DND-41 (cell line): ENCODE measurements around the gene FBXO41.

ENCODE experiments used
- ATAC-seq: fragments of 200-7000 bp; cut with Tn5 transposase; 3 replicates; pipeline ENCODE4 v1.9.1; 2021; ENCODE audit warnings: low read depth; ENCODE audit not compliant: insufficient read depth
- DNase-seq: peaks from one replicate; pipeline ENCODE4 v3.0.0-alpha.2; 2020
- H2AFZ ChIP-seq: 2 replicates; pipeline ENCODE4 v1.6.0; 2012; ENCODE audit warnings: low read depth, low read length
- H3K27ac ChIP-seq: 2 replicates; pipeline ENCODE4 v1.5.1; 2012; ENCODE audit warnings: low read length, inconsistent platforms
- H3K27me3 ChIP-seq: fragments of 200-600 bp; sonication (generic); 2 replicates; pipeline ENCODE4 v1.6.0; 2012; ENCODE audit warnings: low read length, mild to moderate bottlenecking, inconsistent platforms; ENCODE audit not compliant: insufficient read depth, poor library complexity
- H3K36me3 ChIP-seq: 2 replicates; pipeline ENCODE4 v1.5.1; 2012; ENCODE audit warnings: low read length, inconsistent platforms; ENCODE audit not compliant: insufficient read depth
- H3K4me1 ChIP-seq: 2 replicates; pipeline ENCODE4 v1.5.1; 2012; ENCODE audit warnings: mild to moderate bottlenecking, low read length; ENCODE audit not compliant: insufficient read depth
- H3K4me2 ChIP-seq: 2 replicates; pipeline ENCODE4 v1.6.0; 2012; ENCODE audit warnings: mild to moderate bottlenecking, moderate library complexity, low read length, inconsistent platforms; ENCODE audit not compliant: insufficient read depth
- H3K4me3 ChIP-seq, 2 experiments: fragments of 200-600 bp in 1 of 2; shearing (Covaris generic) in 1 of 2; 2 replicates each; pipeline ENCODE4 v1.5.1; 2012 to 2016; ENCODE audit warnings: inconsistent platforms in 2 of 2, low read length in 2 of 2, mild to moderate bottlenecking in 2 of 2, low read depth in 1 of 2, moderate library complexity in 1 of 2
- H3K79me2 ChIP-seq: 2 replicates; pipeline ENCODE4 v1.6.0; 2012; ENCODE audit warnings: low read length, inconsistent platforms; ENCODE audit not compliant: insufficient read depth
- H3K9ac ChIP-seq: 2 replicates; pipeline ENCODE4 v1.6.0; 2012; ENCODE audit warnings: low read depth, mild to moderate bottlenecking, inconsistent platforms, low read length, moderate library complexity
- H3K9me3 ChIP-seq: 2 replicates; pipeline ENCODE4 v1.5.1; 2012; ENCODE audit warnings: low read length, moderate library complexity, mild to moderate bottlenecking, inconsistent platforms; ENCODE audit not compliant: insufficient read depth, severe bottlenecking
- H4K20me1 ChIP-seq: 2 replicates; pipeline ENCODE4 v1.6.0; 2012; ENCODE audit warnings: low read length; ENCODE audit not compliant: insufficient read depth
- CTCF ChIP-seq: IDR thresholded peaks from 2 replicates; pipeline ENCODE4 v1.5.1; 2012; ENCODE audit warnings: borderline replicate concordance, low read length, moderate library complexity, mild to moderate bottlenecking; ENCODE audit not compliant: poor library complexity, severe bottlenecking; ENCODE audit errors: extremely low read depth
- EZH2 ChIP-seq: IDR thresholded peaks from 3 replicates; pipeline ENCODE4 v1.6.1; 2012; ENCODE audit warnings: borderline replicate concordance, low read depth, mild to moderate bottlenecking, moderate library complexity, low read length, inconsistent platforms; ENCODE audit not compliant: severe bottlenecking

Gene FBXO41

DNA sequence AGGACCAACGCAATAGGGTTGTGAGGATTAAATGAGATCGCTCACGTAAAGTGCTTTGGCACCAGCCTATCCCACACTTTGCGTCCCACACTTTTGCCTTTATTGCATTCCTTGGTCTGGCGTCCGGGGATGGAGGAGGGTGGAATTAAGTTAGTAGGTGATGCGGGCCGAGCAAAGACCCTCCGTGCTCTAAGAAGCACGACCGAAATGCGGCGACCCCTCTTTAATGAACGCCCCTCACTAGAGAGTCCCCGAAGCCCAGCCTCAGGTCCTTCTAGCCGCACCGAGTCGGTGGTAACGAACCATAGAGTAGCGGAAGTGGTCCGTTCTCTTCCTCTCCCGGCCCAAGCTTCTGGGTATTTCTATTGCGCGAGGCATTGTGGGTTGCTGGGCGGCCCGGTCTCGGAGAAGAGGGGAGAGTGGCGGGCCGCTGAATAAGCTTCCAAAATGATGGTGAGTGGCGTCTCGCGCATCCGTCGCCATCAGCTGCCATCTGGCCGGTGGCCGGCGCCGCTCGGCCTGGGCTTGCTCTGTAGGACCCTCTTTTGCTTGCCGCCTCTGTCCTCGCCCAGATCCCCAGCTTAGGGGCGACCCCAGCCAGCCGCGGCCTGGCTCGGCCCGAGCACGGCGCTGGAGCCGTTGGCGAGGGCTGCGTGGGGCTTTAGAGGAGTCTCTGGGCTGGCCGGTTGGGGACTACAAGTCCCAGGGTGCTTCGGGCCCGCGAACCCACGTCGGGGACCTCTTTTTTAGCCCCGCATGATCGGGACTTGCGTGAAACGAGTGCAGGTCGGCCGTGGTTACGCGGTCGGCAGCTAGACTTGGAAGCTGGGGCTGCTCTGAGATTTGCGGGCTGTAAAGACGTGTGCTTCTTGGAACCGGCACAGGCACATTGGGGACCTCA is 50.1 kb downstream of the FBXO41 start, which contains the start of gene CCT7:
CCT7 (plus strand) TSS at position 377 of the 901 bp plus-strand sequence; CDS start at position 448, 71 bp downstream.
- ATAC-seq (peak; percentile 74), DNase-seq (peak; percentile 93)
- peak within 1 kb of the TSS; percentile 87 for H3K27ac ChIP-seq
- peak within 1 kb of the TSS; percentile 63 to 71 for H3K4me3 ChIP-seq
- H2AFZ ChIP-seq, result peak within 1 kb of the TSS; percentile 87
- H4K20me1 ChIP-seq, result peaks cover 41% of the 10 kb centered on the region
- no peaks in the 10 kb centered on the region for H3K9me3 ChIP-seq
- TF ChIP-seq EZH2, result no peak
- no peak for TF ChIP-seq CTCF
- H3K79me2 ChIP-seq, result peaks cover 63% of the 10 kb centered on the region
- peak within 1 kb of the TSS; percentile 85 for H3K4me2 ChIP-seq
- H3K9ac ChIP-seq, result peak within 1 kb of the TSS; percentile 93
- peaks cover 50% of the 10 kb centered on the region for H3K36me3 ChIP-seq
- H3K27me3 ChIP-seq, result no peaks in the 10 kb centered on the region
- peaks cover 46% of the 10 kb centered on the region for H3K4me1 ChIP-seq

DNA sequence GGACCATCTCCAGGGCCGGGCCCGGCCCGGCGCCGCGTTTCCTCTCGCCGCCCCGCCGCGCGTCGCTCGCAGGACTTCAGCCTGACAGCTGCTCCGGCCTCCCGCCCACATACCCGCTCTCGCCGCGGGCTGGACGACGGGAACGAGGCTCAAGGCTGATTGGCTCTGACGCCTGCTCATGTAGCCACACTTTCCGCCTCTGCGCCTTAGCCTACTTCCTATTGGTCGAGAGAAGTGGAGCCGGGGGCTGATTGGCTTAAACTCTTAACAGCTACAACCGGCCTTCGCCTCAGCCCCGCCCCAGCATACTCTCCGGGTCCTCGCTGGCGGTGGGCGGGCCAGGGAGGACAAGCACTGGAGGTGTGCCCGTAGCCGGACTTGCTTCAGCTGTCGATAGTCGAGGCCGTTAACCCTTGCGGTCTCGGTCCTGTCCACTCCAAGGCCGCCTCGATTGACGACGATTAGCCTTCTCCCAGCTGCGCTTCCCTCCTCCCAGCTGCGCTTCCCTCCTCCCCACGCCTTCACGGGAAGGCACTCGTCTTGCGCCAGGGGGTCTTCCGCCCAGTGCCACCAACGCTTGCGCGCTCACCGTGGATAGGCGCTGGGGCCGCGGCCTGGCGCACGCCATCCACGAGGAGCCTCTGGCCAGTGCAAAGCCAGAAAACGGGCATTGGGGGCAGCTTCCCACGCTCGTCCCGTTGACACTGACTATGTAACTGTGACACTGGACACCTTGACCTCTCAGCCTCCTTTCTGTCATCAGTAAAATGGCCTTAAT is 50.9 kb downstream of the FBXO41 start, which contains the start of gene PRADC1:
PRADC1 (minus strand) TSS at position 86 of the 778 bp plus-strand sequence; CDS start at position 7, 79 bp downstream.
- peaks cover 43% of the 10 kb centered on the region for H3K4me1 ChIP-seq
- peaks cover 47% of the 10 kb centered on the region for H3K36me3 ChIP-seq
- DNase-seq, result peak; percentile 96
- H3K9me3 ChIP-seq, result no peaks in the 10 kb centered on the region
- H2AFZ ChIP-seq, result peak within 1 kb of the TSS; percentile 87
- H3K4me3 ChIP-seq, result peak within 1 kb of the TSS; percentile 63 to 71
- H3K9ac ChIP-seq, result peak within 1 kb of the TSS; percentile 93
- no peaks in the 10 kb centered on the region for H3K27me3 ChIP-seq
- peaks cover 33% of the 10 kb centered on the region for H4K20me1 ChIP-seq
- no peak for TF ChIP-seq CTCF
- TF ChIP-seq EZH2, result no peak
- H3K79me2 ChIP-seq, result peaks cover 54% of the 10 kb centered on the region
- peak within 1 kb of the TSS; percentile 85 for H3K4me2 ChIP-seq
- H3K27ac ChIP-seq, result peak within 1 kb of the TSS; percentile 87
- ATAC-seq, result peak; percentile 88

GRCh38 chr2:73232403-73233153 is 51.7 kb downstream of the FBXO41 start:
- peak overlapping the region; percentile 83 for H2AFZ ChIP-seq
- H4K20me1 ChIP-seq, result peaks cover 29% of the 10 kb centered on the region
- peaks cover 43% of the 10 kb centered on the region for H3K4me1 ChIP-seq
- peaks cover 50% of the 10 kb centered on the region for H3K36me3 ChIP-seq
- H3K4me2 ChIP-seq, result peak overlapping the region; percentile 85
- DNase-seq, result peak; percentile 44
- H3K79me2 ChIP-seq, result peaks cover 47% of the 10 kb centered on the region
- H3K9me3 ChIP-seq, result no peaks in the 10 kb centered on the region
- peak overlapping the region; percentile 68 for H3K27ac ChIP-seq
- H3K9ac ChIP-seq, result peak overlapping the region; percentile 93
- H3K27me3 ChIP-seq, result no peaks in the 10 kb centered on the region
- peak overlapping the region; percentile 63 to 71 for H3K4me3 ChIP-seq
- peak; percentile 19 for TF ChIP-seq CTCF
- no peak for TF ChIP-seq EZH2
- ATAC-seq, result no peak
